Endodermal cell (in vitro differentiated cells): Measurements from ENCODE around the gene DHRS1. TPM values are rescaled to one million over a fixed set of nuclear protein-coding genes. Genes with fewer than 3 reads are reported as not detected.

ENCODE experiments used
- DNase-seq: peaks from one replicate; pipeline ENCODE4 v3.0.0-alpha.2; 2017
- H3K27ac ChIP-seq: 2 replicates; pipeline ENCODE4 v1.5.1; 2013; ENCODE audit warnings: mild to moderate bottlenecking, low read depth, low read length, moderate library complexity
- H3K27me3 ChIP-seq: 2 replicates; pipeline ENCODE4 v1.6.1; 2013; ENCODE audit warnings: mild to moderate bottlenecking, low read length, moderate library complexity; ENCODE audit not compliant: insufficient read depth, control insufficient read depth, poor library complexity, severe bottlenecking
- H3K36me3 ChIP-seq: 2 replicates; pipeline ENCODE4 v1.7.0; 2013; ENCODE audit warnings: mild to moderate bottlenecking, low read length, moderate library complexity; ENCODE audit not compliant: control insufficient read depth, insufficient read depth
- H3K4me1 ChIP-seq: one replicate; pipeline ENCODE4 v1.7.0; 2013; ENCODE audit warnings: low read length; ENCODE audit not compliant: control insufficient read depth, insufficient read depth
- H3K4me3 ChIP-seq: 2 replicates; pipeline ENCODE4 v1.5.1; 2013; ENCODE audit warnings: mild to moderate bottlenecking, low read length, moderate library complexity
- H3K9ac ChIP-seq: 2 replicates; pipeline ENCODE4 v1.6.1; 2013; ENCODE audit warnings: mild to moderate bottlenecking, low read length, moderate library complexity; ENCODE audit not compliant: poor library complexity, severe bottlenecking; ENCODE audit errors: extremely low read depth
- H3K9me3 ChIP-seq: 2 replicates; pipeline ENCODE4 v1.6.1; 2013; ENCODE audit warnings: mild to moderate bottlenecking, low read length, moderate library complexity; ENCODE audit not compliant: control insufficient read depth
- H3K27ac Mint-ChIP-seq: 2 replicates; pipeline ENCODE4 v1.8.0; 2020; ENCODE audit warnings: mixed read lengths
- H3K27me3 Mint-ChIP-seq: 2 replicates; pipeline ENCODE4 v1.8.0; 2021; ENCODE audit warnings: mild to moderate bottlenecking, mixed read lengths; ENCODE audit not compliant: insufficient read depth
- H3K36me3 Mint-ChIP-seq: 2 replicates; pipeline ENCODE4 v1.8.0; 2020; ENCODE audit warnings: low read depth, mixed read lengths
- H3K4me1 Mint-ChIP-seq: 2 replicates; pipeline ENCODE4 v1.8.0; 2020; ENCODE audit warnings: mixed read lengths
- H3K4me3 Mint-ChIP-seq: 2 replicates; pipeline ENCODE4 v1.8.0; 2020; ENCODE audit warnings: mild to moderate bottlenecking, moderate library complexity, mixed read lengths
- H3K9me3 Mint-ChIP-seq: 2 replicates; pipeline ENCODE4 v1.8.0; 2020; ENCODE audit warnings: mild to moderate bottlenecking, mixed read lengths
- CTCF ChIP-seq: fragments of 200-600 bp; sonication (generic); conservative IDR thresholded peaks from 2 replicates; pipeline ENCODE4 v1.5.0; 2021; ENCODE audit warnings: antibody characterized with exemption, mild to moderate bottlenecking
- WGBS, 2 experiments: methylation state at CpG; one replicate each; pipeline versions ENCODE4 v1.1.5 to v1.1.7; 2013; ENCODE audit warnings: missing lambda C conversion rate in 2 of 2, mixed read lengths in 1 of 2; ENCODE audit not compliant: insufficient coverage in 1 of 2, insufficient read length in 1 of 2; 5-methylcytosine and 5-hydroxymethylcytosine counted together
- total RNA-seq, 2 donors: library from RNA; stranded (reverse); fragmentation: NEBNext Ultra II Directional in 1 of 2; extraction: Animal tissue kit (Norgen Biotek cat#: 25700) in 1 of 2; gene quantifications; 2 replicates in 1 of 2; 3 replicates in 1 of 2; pipeline ENCODE4 v1.2.1, GENCODE V29; 2021

The DHRS1 gene
- total RNA-seq, 2 donors from 2014 or later: 21.2 to 22.5 TPM

DNA sequence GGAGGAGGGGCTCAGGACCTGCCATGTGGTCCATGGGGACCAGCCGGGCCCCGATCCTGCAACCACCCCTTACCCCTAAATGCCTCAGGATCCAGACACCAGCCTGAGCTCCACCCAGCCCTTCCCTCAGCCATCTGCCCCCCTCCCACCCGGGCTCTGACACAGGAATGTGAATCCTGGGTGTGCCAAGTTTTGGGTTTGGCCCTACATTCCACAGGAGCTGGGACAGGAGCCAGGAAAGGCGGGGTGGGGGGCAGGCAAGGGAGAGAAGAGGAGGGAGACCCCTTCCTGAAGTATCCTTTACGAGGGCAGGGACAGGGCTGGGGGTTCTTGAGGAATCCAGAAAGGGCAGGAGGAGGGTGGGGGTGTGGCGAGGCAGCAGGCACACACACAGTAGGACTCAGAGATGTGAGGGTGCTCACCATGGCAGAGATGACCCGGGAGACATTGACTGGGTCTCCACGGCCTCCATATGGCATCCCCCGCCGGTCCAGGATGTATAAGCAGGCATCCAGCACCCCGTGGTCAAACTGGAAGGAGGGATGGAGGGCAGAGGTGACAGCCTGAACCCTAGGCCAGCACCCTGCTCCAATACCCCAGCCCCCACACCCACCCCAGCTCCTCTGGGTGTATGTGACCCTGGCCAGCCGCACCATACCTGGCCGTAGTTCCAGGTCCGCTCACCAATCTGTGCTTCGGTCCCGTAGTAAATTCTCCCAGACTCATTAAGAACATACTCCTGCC, 40.1 kb downstream of the DHRS1 start:
- Mint-ChIP-seq H3K27ac (no peak overlapping the region), H3K4me1 (no peaks in the 10 kb centered on the region), H3K36me3 (peaks cover 3% of the 10 kb centered on the region), H3K9me3 (no peaks in the 10 kb centered on the region), H3K4me3 (no peak overlapping the region), H3K27me3 (no peaks in the 10 kb centered on the region)
- Histone ChIP-seq H3K27me3 (no peaks in the 10 kb centered on the region), H3K36me3 (no peaks in the 10 kb centered on the region), H3K9me3 (no peaks in the 10 kb centered on the region), H3K9ac (no peak overlapping the region), H3K4me3 (no peak overlapping the region), H3K27ac (no peak overlapping the region), H3K4me1 (no peaks in the 10 kb centered on the region)
- TF ChIP-seq CTCF: no peak
- WGBS, 2 experiments: 89 to 90% methylated on average over 9 to 14 of the region's 16 CpGs
- DNase-seq: no peak

- Mint-ChIP-seq H3K4me3 (no peak overlapping the region), H3K27ac (peak overlapping the region; percentile 9)
- WGBS, 2 experiments: 84 to 92% methylated on average over 14 to 18 of the region's 18 CpGs
Observed at GRCh38 chr14:24258548-24259265, 40.9 kb downstream of the DHRS1 start.

DNA sequence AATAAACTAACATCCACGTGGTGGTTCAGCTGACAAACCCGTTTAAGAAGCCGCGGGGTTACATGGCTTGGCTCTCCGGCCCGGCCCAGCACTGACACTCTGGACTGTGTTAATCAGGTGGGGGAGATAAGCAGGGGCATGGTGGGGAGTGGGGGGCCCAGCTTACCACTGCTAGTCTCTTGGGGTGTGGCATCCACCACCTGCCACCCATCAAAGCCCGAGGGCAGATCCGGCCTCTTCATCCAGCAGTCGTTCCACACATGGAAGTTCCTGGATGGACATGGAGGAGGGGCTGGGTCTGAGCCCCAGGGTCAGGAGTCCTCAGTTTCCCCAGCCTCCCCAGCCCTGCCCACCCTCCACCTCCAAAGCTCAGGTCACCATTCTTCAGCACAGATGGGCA, 41.5 kb downstream of the DHRS1 start:
- Histone ChIP-seq H3K27me3 (no peaks in the 10 kb centered on the region), H3K4me1 (no peaks in the 10 kb centered on the region), H3K27ac (no peak overlapping the region), H3K9ac (no peak overlapping the region), H3K36me3 (no peaks in the 10 kb centered on the region), H3K9me3 (no peaks in the 10 kb centered on the region), H3K4me3 (no peak overlapping the region)
- no peaks in the 10 kb centered on the region for H3K9me3 Mint-ChIP-seq
- no peak overlapping the region for H3K4me3 Mint-ChIP-seq
- H3K36me3 Mint-ChIP-seq: peaks cover 4% of the 10 kb centered on the region
- no peaks in the 10 kb centered on the region for H3K4me1 Mint-ChIP-seq
- H3K27me3 Mint-ChIP-seq: no peaks in the 10 kb centered on the region
- TF ChIP-seq CTCF: no peak
- H3K27ac Mint-ChIP-seq: no peak overlapping the region
- DNase-seq: no peak
- WGBS, 2 experiments: 97 to 100% methylated on average over 2 to 9 of the region's 9 CpGs

More at GRCh38 chr14:24258548-24259265, 40.9 kb downstream of the DHRS1 start:
- DNase-seq: no peak
- Mint-ChIP-seq H3K9me3 (no peaks in the 10 kb centered on the region), H3K27me3 (no peaks in the 10 kb centered on the region), H3K36me3 (peaks cover 4% of the 10 kb centered on the region), H3K4me1 (no peaks in the 10 kb centered on the region)
- Histone ChIP-seq H3K36me3 (no peaks in the 10 kb centered on the region), H3K27ac (no peak overlapping the region), H3K4me1 (no peaks in the 10 kb centered on the region), H3K27me3 (no peaks in the 10 kb centered on the region), H3K4me3 (no peak overlapping the region), H3K9ac (no peak overlapping the region), H3K9me3 (no peaks in the 10 kb centered on the region)
- TF ChIP-seq CTCF: no peak
